ENCODE data around the gene SRSF9.

DNA sequence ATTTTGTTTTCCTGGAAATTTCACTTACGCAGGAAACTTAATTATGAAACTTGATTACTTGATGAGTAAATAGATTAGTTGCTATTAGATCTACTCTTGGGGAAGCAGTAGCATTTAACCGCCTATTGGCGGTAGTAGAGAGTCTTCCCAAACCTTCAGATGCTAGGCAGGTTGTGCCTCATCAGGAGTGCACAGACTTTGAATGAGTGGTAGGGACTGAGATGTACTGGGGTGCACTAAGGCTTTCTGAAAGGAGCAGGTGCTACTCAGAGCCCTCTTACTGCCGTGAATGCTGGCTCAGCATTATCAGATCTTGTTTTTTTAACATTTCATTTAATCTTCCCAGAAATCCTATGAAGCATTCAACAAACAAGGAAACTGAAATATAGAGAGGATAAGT, 15.6 kb downstream of the SRSF9 start:
- TF ChIP-seq, protein P1, sequence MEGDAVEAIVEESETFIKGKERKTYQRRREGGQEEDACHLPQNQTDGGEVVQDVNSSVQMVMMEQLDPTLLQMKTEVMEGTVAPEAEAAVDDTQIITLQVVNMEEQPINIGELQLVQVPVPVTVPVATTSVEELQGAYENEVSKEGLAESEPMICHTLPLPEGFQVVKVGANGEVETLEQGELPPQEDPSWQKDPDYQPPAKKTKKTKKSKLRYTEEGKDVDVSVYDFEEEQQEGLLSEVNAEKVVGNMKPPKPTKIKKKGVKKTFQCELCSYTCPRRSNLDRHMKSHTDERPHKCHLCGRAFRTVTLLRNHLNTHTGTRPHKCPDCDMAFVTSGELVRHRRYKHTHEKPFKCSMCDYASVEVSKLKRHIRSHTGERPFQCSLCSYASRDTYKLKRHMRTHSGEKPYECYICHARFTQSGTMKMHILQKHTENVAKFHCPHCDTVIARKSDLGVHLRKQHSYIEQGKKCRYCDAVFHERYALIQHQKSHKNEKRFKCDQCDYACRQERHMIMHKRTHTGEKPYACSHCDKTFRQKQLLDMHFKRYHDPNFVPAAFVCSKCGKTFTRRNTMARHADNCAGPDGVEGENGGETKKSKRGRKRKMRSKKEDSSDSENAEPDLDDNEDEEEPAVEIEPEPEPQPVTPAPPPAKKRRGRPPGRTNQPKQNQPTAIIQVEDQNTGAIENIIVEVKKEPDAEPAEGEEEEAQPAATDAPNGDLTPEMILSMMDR (IDR thresholded peaks at IDR 0.05) = peak in 2 of 4 experiments; percentile 23 to 36
- TF ChIP-seq POLR2A (IDR thresholded peaks at IDR 0.05) = no peak

Data from uterus (tissue), 2 donors.